ENCODE results near the gene RNF167.

The RNF167 gene

GRCh38 chr17:4958102-4958501 lies 18.0 kb downstream of the RNF167 start:
- no peak for DNase-seq

- no peak for DNase-seq
Measured at GRCh38 chr17:4959261-4959965, 19.3 kb downstream of the RNF167 start.

GRCh38 chr17:4960279-4960922 lies 20.3 kb downstream of the RNF167 start:
- no peak for DNase-seq

- DNase-seq = no peak
Measured at GRCh38 chr17:4965311-4965986, 25.4 kb downstream of the RNF167 start.

GRCh38 chr17:4966844-4967538 lies 26.9 kb downstream of the RNF167 start:
- DNase-seq = peak; percentile 60

GRCh38 chr17:4967539-4968485 lies 27.7 kb downstream of the RNF167 start, which contains the start of gene SPAG7:
Gene SPAG7 (minus strand): TSS chr17:4967817. CDS start chr17:4967804, 13 bp downstream.
- DNase-seq = peak; percentile 61

GRCh38 chr17:4968486-4969046 lies 28.5 kb downstream of the RNF167 start:
- no peak for DNase-seq

GRCh38 chr17:4969047-4969550 lies 29.0 kb downstream of the RNF167 start:
- no peak for DNase-seq

GRCh38 chr17:4969551-4970173 lies 29.6 kb downstream of the RNF167 start:
- DNase-seq = no peak

GRCh38 chr17:4970273-4970672 lies 30.2 kb downstream of the RNF167 start:
- DNase-seq = no peak

GRCh38 chr17:4971826-4972225 lies 31.8 kb downstream of the RNF167 start:
- DNase-seq = no peak

- no peak for DNase-seq
Measured at GRCh38 chr17:4972322-4972721, 32.3 kb downstream of the RNF167 start.

GRCh38 chr17:4972752-4973151 lies 32.7 kb downstream of the RNF167 start:
- no peak for DNase-seq

GRCh38 chr17:4973256-4974114 lies 33.4 kb downstream of the RNF167 start:
- no peak for DNase-seq

GRCh38 chr17:4974115-4974670 lies 34.1 kb downstream of the RNF167 start:
- no peak for DNase-seq

GRCh38 chr17:4978726-4979125 lies 38.7 kb downstream of the RNF167 start:
- DNase-seq = no peak

- no peak for DNase-seq
Measured at GRCh38 chr17:4980644-4981216, 40.7 kb downstream of the RNF167 start.

- DNase-seq = no peak
Measured at GRCh38 chr17:4982305-4982704, 42.2 kb downstream of the RNF167 start.

GRCh38 chr17:4986403-4986802 lies 46.3 kb downstream of the RNF167 start:
- no peak for DNase-seq

All from KG1 (cell line).